GM10847 (cell line): Measurements from ENCODE around the gene CHCHD1.

Experiments used
- POLR2A ChIP-seq: IDR thresholded peaks from 2 replicates; pipeline ENCODE4 v1.6.1; 2011; ENCODE audit not compliant: insufficient read length; ENCODE audit errors: extremely low read depth

The CHCHD1 gene

DNA sequence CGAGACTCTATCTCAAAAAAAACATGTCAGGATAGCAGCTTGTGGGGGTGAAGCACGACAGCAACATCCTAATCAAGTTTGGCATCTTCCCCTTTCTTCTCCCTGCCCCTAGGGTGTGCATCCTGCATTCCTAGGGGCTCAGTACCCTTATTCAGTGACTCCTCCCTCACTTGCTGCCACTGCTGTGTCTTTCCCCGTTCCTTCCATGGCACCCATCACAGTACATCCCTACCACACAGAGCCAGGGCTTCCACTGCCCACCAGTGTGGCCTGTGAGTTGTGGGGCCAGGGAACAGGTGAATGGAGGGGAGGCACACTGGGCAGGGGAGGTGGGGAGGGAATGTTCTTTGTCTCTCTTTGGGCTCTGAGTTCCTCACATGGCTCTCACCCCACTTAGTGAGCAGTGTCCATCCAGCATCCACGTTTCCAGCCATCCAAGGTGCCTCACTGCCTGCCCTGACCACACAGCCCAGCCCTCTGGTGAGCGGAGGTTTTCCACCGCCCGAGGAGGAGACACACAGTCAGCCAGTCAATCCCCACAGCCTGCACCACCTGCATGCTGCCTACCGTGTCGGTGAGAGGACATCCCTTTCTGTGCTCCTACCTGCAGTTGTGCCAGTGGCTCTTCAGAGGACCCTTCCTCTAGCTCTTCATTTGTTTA is 18.2 kb downstream of the CHCHD1 start:
- TF ChIP-seq POLR2A = no peak

DNA sequence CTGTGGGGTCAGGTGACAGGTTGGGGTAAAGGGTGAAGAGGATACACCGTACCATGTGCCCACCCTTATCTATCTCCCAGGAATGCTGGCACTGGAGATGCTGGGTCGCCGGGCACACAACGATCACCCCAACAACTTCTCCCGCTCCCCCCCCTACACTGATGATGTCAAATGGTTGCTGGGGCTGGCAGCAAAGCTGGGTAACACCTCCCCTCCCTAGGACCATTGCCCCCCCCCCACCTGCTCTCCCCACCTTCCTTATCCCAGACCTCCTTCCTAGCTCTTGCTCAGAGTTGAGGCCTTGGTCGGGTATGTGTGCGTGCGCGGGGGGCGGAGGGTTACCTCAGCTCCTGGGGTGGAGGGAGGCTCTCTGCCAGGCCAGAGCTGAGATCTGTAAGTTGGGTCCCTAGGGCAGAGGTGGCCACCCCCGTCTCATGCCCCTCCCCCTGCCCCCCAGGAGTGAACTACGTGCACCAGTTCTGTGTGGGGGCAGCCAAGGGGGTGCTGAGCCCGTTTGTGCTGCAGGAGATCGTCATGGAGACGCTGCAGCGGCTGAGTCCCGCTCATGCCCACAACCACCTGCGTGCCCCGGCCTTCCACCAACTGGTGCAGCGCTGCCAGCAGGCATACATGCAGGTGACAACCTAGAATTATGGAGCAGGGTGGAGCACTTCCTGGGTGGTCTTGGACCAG is 18.9 kb downstream of the CHCHD1 start:
- no peak for TF ChIP-seq POLR2A

DNA sequence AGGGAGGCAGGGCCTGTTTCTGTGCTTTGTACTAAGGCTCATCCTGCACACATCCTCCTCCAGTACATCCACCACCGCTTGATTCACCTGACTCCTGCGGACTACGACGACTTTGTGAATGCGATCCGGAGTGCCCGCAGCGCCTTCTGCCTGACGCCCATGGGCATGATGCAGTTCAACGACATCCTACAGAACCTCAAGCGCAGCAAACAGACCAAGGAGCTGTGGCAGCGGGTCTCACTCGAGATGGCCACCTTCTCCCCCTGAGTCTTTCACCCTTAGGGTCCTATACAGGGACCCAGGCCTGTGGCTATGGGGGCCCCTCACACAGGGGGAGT is 19.4 kb downstream of the CHCHD1 start:
- TF ChIP-seq POLR2A = no peak

DNA sequence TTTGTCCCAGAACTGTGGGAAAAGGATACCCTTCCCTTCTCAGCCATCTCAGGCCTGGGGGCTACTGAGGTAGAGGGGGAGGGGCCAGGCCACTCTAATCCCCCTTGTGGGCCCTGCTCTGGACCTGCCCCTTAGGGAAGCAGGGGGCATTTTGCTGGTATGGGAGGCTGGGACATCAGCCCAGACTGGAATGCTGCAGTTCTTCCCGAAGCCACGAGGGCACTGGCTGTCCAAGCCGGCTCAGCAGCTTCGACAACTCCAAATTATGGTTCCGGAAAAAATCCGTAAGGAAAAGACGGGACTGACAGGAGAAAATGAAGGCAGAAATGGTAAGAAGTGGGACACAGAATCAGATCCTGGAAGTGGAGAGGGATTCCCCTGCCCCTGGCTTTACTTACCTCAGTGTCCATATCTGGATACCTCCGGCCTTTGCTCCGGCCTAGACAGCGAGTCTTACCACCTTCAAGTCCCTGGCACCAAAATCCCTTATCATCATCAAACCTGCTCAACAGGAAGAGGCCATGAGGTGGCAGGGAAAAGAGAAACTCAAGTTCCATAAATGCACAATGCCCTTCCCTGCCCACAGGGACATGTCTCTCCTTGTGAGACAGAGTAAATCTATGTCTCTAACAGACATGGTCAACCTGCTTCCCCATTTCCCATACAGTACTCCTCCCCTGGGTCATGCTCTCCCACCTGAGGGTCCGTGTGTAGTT is 20.6 kb downstream of the CHCHD1 start:
- TF ChIP-seq POLR2A = no peak

DNA sequence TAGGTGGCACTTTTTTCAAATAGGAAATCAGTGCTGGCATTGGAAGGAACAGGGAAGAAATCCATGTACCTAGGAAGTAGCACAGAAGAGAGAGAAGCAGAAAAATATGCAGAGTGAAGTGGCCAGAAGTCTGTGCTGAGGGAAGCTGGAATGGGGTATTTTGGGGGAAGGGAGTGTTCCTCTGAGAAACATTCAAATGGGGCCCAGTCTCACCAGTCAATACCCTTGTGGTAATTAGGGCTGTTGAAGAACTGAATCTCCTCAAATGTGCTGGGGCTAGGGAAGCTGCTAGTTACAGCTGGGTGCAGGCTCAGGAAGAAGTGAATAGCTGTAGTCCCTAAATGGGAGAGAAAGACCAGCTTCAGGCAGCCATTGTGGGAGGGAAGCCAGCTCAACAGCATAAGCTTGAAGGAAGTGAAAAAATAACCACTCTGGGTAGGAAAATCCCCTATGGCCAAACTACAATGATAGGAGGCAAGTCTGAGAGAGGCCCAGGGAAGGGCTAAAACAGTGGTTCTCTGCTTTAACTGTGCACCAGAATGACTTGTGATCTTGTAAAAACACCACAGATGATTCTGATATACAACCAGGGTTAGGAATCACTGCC is 21.9 kb downstream of the CHCHD1 start:
- no peak for TF ChIP-seq POLR2A

DNA sequence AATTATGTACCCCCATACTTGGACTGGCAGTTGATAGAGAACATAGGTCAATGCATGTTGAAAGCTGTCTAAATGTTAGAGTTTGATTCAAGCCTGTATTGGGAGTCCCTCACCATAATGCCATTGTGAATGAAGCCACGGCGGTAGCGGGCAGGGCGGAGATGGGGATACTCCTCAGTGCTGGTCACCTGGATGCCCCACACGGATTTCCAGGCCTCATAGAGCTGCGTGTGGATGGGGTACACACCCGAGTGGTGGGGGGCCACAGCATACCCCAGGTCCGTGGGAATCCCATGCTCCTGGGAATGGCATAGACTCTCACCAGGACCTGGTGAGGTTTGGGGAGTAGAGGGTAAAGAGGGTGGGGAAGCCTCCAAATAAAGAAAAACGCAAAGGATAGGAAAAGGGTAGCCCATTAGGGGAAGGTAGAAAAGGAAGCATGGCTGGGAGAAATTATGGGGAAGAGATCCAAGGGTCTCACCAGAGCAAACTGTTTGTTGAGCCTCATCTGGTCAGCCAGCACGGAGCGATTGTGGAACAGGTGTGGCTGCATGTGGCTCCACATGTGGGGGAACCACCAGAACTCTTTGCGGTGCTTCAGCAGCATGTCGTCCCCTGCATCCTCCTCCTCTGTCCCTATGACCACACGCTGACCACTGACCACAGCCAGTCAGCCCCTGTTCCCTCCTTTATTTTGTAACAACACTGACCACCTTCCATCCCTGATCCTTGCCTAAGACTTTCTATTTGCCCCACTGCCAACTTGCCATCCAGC is 24.5 kb downstream of the CHCHD1 start:
- no peak for TF ChIP-seq POLR2A

DNA sequence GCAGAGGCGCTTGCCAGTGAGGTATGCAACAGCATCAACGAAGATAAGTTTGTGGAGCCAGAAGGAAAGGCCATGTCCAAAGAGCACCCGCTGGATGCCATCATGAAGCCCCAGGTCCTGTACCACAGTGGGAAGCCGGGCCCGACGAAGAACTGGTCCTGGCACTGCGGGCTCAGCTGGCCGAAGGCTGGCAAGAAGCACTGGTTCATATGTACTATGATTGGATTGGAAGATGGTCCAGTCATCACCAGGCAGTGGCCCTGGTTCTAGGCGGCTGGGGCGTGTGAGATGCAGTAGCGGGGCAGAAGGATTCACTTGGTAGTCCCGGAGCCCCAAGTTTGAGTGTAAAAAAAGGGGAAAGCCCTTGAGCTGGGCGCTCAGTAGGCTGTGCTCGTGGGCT is 25.6 kb downstream of the CHCHD1 start:
- no peak for TF ChIP-seq POLR2A

DNA sequence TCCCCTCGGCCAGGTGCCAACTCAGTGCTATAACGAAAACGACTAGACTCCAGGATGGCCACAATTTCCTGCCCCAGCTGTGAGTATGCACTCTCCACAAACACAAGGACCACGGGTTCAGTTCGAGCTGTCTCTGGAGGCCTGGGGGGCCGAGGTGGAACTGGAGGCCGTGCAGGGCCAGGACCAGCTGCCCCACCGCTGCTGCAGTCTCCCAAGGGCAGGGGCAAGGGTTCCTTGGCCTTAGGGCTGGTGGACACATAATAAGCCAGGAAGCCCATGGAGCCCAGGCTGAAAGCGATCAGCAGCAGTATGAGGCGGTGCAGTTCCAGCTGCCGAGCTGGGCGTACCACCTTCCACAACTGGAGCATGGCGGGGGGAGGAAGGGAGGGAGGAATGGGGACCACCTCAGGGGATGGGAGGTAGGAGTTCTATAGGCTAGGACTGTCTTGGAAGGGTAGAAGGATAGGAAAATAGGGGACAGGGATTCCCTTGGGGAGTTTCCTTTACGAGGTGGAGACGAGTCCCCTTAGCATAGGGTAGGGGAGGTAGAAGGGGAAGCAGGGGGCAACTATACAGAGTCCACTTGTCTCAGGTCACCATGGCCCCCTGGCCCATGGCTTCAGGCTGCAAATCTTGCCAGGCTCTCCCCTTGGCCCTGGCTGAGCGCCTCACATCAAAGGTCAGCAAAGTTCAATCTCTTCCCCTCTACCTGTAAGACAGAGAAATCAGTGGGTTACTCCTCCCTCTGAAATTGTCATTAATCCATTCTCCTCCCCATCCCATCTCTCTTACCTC is 26.4 kb downstream of the CHCHD1 start:
- no peak for TF ChIP-seq POLR2A

DNA sequence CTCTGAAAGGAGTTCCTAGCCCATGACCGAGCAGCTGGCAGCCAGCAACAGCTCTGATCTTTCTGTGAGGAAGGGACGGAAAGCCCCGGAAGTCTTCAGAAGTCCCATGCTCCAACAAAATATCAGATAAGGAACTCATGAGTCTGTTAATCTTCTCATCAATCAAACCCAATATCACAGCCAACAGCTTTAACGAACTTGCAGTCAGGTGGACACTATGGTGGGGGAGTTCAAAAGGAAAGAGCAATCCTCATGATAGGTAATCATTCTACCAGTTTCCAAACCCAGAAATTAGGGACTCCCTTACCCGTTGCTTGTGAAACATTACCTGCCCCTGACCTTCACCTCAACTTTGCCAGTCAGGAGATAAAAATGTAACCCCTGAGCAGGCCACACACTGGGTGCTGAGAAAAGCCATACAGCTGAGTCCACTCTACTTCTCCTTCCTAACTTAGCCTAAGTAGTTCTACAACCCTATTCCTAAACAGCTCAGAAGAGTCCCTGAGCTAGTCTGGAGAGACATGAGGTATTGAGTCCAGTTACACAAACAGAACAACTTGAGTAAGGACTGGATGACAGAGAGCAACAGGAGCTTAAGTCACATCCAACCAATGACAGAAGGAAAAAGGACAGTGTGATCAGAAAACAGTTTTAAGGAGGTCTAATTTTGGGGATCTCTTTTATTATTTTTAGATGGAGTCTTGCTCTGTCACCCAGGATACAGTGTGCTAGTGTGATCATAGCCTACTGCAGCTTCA is 27.4 kb downstream of the CHCHD1 start:
- TF ChIP-seq POLR2A = no peak

DNA sequence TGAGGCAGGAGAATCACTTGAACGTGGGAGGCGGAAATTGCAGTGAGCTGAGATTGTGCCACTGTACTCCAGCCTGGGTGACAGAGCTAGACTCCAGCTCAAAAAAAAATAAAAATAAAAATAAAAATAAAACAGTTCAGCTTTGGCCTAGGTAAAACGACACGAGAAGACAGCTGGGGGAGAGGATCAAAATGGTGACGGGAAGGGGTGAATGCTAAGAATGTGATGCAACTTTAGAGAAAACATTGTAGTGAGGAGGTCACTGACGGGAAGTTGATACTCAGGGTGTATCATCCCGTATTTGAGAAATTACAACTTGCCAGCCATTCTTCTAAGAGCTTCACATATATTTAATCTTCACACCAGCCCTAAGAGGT is 28.5 kb downstream of the CHCHD1 start:
- no peak for TF ChIP-seq POLR2A

DNA sequence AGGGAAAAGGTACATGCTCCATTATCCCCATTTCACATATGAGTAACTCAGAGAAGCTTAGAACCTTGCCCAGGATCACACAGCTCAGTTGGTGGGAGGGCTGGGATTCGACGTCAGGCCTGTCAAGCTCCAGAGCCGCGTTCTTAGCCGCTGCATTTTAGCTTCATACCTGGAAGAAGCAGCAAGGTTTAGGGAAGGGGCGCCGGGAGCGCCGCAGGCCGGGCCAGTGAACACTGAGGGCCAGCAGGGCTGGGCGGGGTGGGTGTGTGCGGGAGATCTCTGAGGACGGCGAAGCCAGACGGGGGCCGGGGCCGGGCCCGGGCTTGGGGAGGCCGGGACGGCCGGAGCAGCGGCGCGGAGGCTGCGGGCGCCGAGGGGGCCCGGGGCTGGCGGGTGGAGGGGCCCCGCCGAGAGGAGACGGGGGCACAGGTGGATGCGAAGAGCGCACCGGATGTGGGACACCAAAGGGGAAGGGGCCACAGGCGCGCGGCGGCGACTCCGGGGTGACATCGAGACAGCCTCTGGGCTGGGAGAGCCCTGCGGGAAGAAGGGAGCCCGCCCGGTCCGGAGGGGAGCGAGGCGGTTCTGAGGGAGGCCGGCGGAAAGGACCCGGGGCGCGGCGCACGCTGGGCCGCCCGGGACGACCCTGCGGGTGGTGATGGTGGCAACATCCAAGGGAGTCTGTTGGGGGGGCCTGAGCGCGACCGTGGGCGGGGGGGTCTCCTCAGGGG is 29.1 kb downstream of the CHCHD1 start:
- no peak for TF ChIP-seq POLR2A

DNA sequence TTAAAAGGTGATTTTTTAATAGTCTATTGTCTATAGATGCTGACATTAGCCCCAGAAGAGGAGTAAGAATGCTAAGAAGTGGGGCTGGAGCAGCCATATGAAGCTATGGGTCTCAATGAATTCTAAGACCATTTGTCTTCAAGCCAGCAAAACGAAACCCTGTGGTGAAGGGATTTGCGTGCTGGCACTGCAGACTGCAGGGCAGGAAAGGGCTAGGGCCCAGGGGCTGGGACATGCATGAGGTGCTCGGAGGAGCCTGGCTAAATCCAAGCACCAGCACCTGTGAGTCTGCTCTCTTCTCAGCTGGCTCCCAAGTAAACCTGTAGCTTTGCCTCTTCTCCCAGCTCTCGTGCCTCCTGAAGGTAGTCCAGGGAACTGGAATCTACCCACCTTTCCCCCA is 30.8 kb downstream of the CHCHD1 start:
- no peak for TF ChIP-seq POLR2A

DNA sequence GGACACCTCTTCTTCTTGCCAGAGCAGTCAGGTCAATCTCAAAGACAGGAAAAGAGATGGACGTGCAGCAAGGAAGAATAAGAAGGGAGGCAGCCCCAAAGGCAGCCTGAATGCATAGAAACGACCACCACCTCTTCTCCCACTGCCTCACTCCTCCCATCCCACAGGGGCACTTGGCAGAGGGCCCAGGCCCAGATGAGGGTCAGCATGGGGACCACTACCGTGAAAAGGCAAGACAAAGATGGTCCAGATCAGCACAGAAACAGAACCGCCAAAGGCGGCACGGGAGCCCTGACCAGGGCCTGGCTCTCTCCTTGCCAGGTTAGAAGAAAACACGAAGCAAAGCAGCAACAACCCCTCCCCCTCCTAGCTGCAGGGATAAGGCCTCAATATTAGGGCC is 31.5 kb downstream of the CHCHD1 start:
- TF ChIP-seq POLR2A = no peak
